Endothelial cell of umbilical vein (primary cell): ENCODE results near the gene PPM1N. TPM values are rescaled to one million over a fixed set of nuclear protein-coding genes. Genes with fewer than 3 reads are reported as not detected.

Experiments
- BruUV-seq: library from RNA; stranded (reverse); fragments of 400-500 nt; replicated peaks from 2 replicates; lab custom pipeline; 2021; lab: Mats Ljungman, UMichigan
- CTCF ChIA-PET: fragments of 300-600, 350-600 bp; sonication (Branson Sonifier 250); formaldehyde crosslinking; loops from one replicate; lab custom pipeline; 2021; ENCODE audit warnings: antibody characterized with exemption, inconsistent platforms; lab: Charles Lee
- POLR2A ChIA-PET: fragments of 300-600, 350-600 bp; sonication (Branson Sonifier 250); formaldehyde crosslinking; loops from one replicate; lab custom pipeline; 2021; ENCODE audit warnings: antibody characterized with exemption, inconsistent platforms; lab: Charles Lee
- DNase-seq: peaks from one replicate; pipeline ENCODE4 v3.0.0-alpha.2; 2011; ENCODE audit warnings: low read depth, low spot score
- FAIRE-seq: peaks from 2 replicates; lab custom pipeline; 2011; peaks lifted over from hg19 to GRCh38; lab: Jason Lieb, UNC
- H2AFZ ChIP-seq: 2 replicates; pipeline ENCODE4 v1.6.0; 2012; ENCODE audit warnings: low read depth, low read length, control low read depth, inconsistent platforms
- H3K27ac ChIP-seq: 2 replicates; pipeline ENCODE4 v1.5.1; 2011; ENCODE audit warnings: low read depth, mild to moderate bottlenecking, control low read depth, low read length, moderate library complexity; ENCODE audit not compliant: insufficient read depth
- H3K27me3 ChIP-seq, 2 experiments: 2 replicates each; pipeline versions ENCODE4 v1.6.0 to v1.6.1; 2011; ENCODE audit warnings: low read length in 2 of 2, mixed read lengths in 1 of 2; ENCODE audit not compliant: control insufficient read depth in 2 of 2, insufficient read depth in 2 of 2
- H3K36me3 ChIP-seq, 2 experiments: 2 replicates in 1 of 2; 3 replicates in 1 of 2; pipeline ENCODE4 v1.5.1; 2011; ENCODE audit warnings: low read length in 2 of 2, mild to moderate bottlenecking in 1 of 2, moderate library complexity in 1 of 2; ENCODE audit not compliant: control insufficient read depth in 2 of 2, insufficient read depth in 2 of 2; ENCODE audit errors: extremely low read depth in 1 of 2
- H3K4me1 ChIP-seq: 3 replicates; pipeline ENCODE4 v1.5.1; 2011; ENCODE audit warnings: mild to moderate bottlenecking, low read length; ENCODE audit not compliant: control insufficient read depth, insufficient read depth; ENCODE audit errors: extremely low read depth
- H3K4me2 ChIP-seq: 2 replicates; pipeline ENCODE4 v1.6.1; 2011; ENCODE audit warnings: low read length, control low read depth, mixed read lengths; ENCODE audit not compliant: insufficient read depth
- H3K4me3 ChIP-seq, 3 experiments: fragments of 200-600 bp in 1 of 3; sonication (generic), shearing (Covaris generic) in 1 of 3; replicated peaks in 1 of 3; 2 replicates each; pipeline ENCODE4 v1.5.1; 2011 to 2016; ENCODE audit warnings: control low read depth in 3 of 3, low read length in 3 of 3, mild to moderate bottlenecking in 2 of 3, inconsistent platforms in 1 of 3, low read depth in 1 of 3, moderate library complexity in 1 of 3; ENCODE audit not compliant: insufficient read depth in 1 of 3
- H3K79me2 ChIP-seq: 2 replicates; pipeline ENCODE4 v1.6.0; 2012; ENCODE audit warnings: low read length, inconsistent platforms; ENCODE audit not compliant: control insufficient read depth, insufficient read depth
- H3K9ac ChIP-seq: replicated peaks from 2 replicates; pipeline ENCODE3; 2011; ENCODE audit warnings: low read length, control low read depth; ENCODE audit not compliant: insufficient read depth; ENCODE audit errors: extremely low read depth
- H3K9me1 ChIP-seq: replicated peaks from 3 replicates; pipeline ENCODE4 v1.6.0; 2011; ENCODE audit warnings: mild to moderate bottlenecking, low read length; ENCODE audit not compliant: control insufficient read depth, insufficient read depth; ENCODE audit errors: extremely low read depth
- H3K9me3 ChIP-seq: replicated peaks from 2 replicates; pipeline ENCODE4 v1.5.1; 2012; ENCODE audit warnings: low read length, inconsistent platforms; ENCODE audit not compliant: control insufficient read depth, insufficient read depth
- H4K20me1 ChIP-seq: replicated peaks from 2 replicates; pipeline ENCODE3; 2011; ENCODE audit warnings: mild to moderate bottlenecking, low read length; ENCODE audit not compliant: control insufficient read depth, insufficient read depth; ENCODE audit errors: extremely low read depth
- CTCF ChIP-seq, 2 donors: IDR thresholded peaks; 1 replicate in 1 of 2; 2 replicates in 1 of 2; pipeline ENCODE4 v1.5.1; 2011; ENCODE audit warnings: low read length in 2 of 2, mild to moderate bottlenecking in 2 of 2, moderate library complexity in 2 of 2, control low read depth in 1 of 2, inconsistent platforms in 1 of 2, low read depth in 1 of 2; ENCODE audit not compliant: insufficient read depth in 1 of 2; ENCODE audit errors: extremely low read depth in 1 of 2
- EZH2 ChIP-seq: IDR thresholded peaks from 2 replicates; pipeline ENCODE4 v1.6.1; 2012; ENCODE audit warnings: borderline replicate concordance, low read depth, mild to moderate bottlenecking, moderate library complexity, low read length, inconsistent platforms; ENCODE audit not compliant: severe bottlenecking
- FOS ChIP-seq: IDR thresholded peaks from 2 replicates; pipeline ENCODE4 v1.6.1; 2011; ENCODE audit warnings: mild to moderate bottlenecking, low read length, moderate library complexity, borderline replicate concordance; ENCODE audit not compliant: insufficient read depth
- GATA2 ChIP-seq: IDR thresholded peaks from 2 replicates; pipeline ENCODE4 v1.7.0; 2011; ENCODE audit warnings: low read depth, mild to moderate bottlenecking, moderate library complexity, mixed read lengths, low read length; ENCODE audit not compliant: insufficient read length, insufficient read depth
- JUN ChIP-seq: IDR thresholded peaks from 2 replicates; pipeline ENCODE4 v1.6.1; 2011; ENCODE audit warnings: borderline replicate concordance, low read depth; ENCODE audit not compliant: insufficient read length, insufficient read depth
- MAX ChIP-seq: IDR thresholded peaks from 2 replicates; pipeline ENCODE4 v1.6.1; 2011; ENCODE audit not compliant: insufficient read depth, insufficient read length
- MYC ChIP-seq: IDR thresholded peaks from one replicate; pipeline ENCODE4 v1.6.1; 2011; ENCODE audit warnings: mild to moderate bottlenecking, low read depth, low read length
- POLR2A ChIP-seq: IDR thresholded peaks from 2 replicates; pipeline ENCODE4 v1.6.1; 2012; ENCODE audit warnings: low read depth, mild to moderate bottlenecking, control low read depth, low read length
- POLR2AphosphoS5 ChIP-seq: IDR thresholded peaks from 2 replicates; pipeline ENCODE4 v1.6.1; 2012; ENCODE audit warnings: low read depth, mild to moderate bottlenecking, control low read depth, low read length, moderate library complexity; ENCODE audit not compliant: insufficient read depth
- dilution Hi-C: fragments of 300-500 bp; cut with MboI; formaldehyde crosslinking; loops from one replicate; pipeline ENCODE4 v1.15.0; 2019; ENCODE audit warnings: low sequenced_read_pairs; ENCODE audit not compliant: extremely low pct_ligation_motif_present
- intact Hi-C: fragments of 100-400 bp; cut with micrococcal nuclease; formaldehyde crosslinking; loops from one replicate; pipeline ENCODE4 v1.10.0; 2022
- polyA plus RNA-seq, 4 experiments: library from polyadenylated mRNA; depleted of rRNA in 3 of 4; stranded (reverse) in 3 of 4; unstranded in 1 of 4; fragments of >200 nt; gene quantifications; 2 replicates each; pipeline versions ENCODE4 v1.2.1 to v1.2.3, GENCODE V29; 2011 to 2012; ENCODE audit warnings: missing spikeins in 1 of 4
- total RNA-seq: library from RNA; stranded (reverse); gene quantifications from 2 replicates; pipeline ENCODE4 v1.2.3, GENCODE V29; 2021

PPM1N gene
- total and polyA plus RNA-seq, 2 donors (not counting 3 experiments of a cell fraction or from before 2014, with no cell fraction given) = 0.40 to 0.48 TPM

GRCh38 chr19:45515081-45515624, 16.9 kb downstream of the PPM1N start:
- FAIRE-seq = peak; percentile 18
- intact Hi-C loops (no loop called here), dilution Hi-C loops (no loop called here)
- Histone ChIP-seq H3K9ac (no peak overlapping the region), H3K9me3 (no peaks in the 10 kb centered on the region), H3K4me2 (no peak overlapping the region), H3K27me3 (no peaks in the 10 kb centered on the region), H3K4me3 (no peak overlapping the region), H3K27ac (peak overlapping the region; percentile 23), H4K20me1 (no peaks in the 10 kb centered on the region), H3K9me1 (no peaks in the 10 kb centered on the region), H3K36me3 (peaks cover 9 to 10% of the 10 kb centered on the region in 2 experiments), H3K79me2 (peaks cover 72% of the 10 kb centered on the region), H2AFZ (no peak overlapping the region), H3K4me1 (peaks cover 24% of the 10 kb centered on the region)
- CTCF ChIA-PET = interaction anchor here (0.8 to 2.3 kb wide), 4 partner anchors 43 to 127 kb away, joined by 3 to 13 read pairs (median 5); no protein-coding TSS in a partner anchor
- POLR2A ChIA-PET = no interaction called here
- TF ChIP-seq MYC = no peak
- no peak for TF ChIP-seq MAX
- no peak for TF ChIP-seq POLR2AphosphoS5
- no peak for DNase-seq
- BruUV-seq = no TSS peak

- dilution Hi-C loops = no loop called here
- POLR2A ChIA-PET = no interaction called here
Observed at GRCh38 chr19:45515807-45516401, 17.7 kb downstream of the PPM1N start.

More at GRCh38 chr19:45515807-45516401, 17.7 kb downstream of the PPM1N start:
- Histone ChIP-seq H3K27ac (no peak overlapping the region), H2AFZ (no peak overlapping the region), H4K20me1 (no peaks in the 10 kb centered on the region), H3K27me3 (no peaks in the 10 kb centered on the region), H3K79me2 (peaks cover 64% of the 10 kb centered on the region), H3K4me2 (no peak overlapping the region), H3K4me1 (peaks cover 24% of the 10 kb centered on the region), H3K36me3 (peaks cover 11 to 15% of the 10 kb centered on the region in 2 experiments), H3K9ac (no peak overlapping the region), H3K4me3 (no peak overlapping the region), H3K9me3 (no peaks in the 10 kb centered on the region), H3K9me1 (no peaks in the 10 kb centered on the region)
- FAIRE-seq = no peak
- CTCF ChIA-PET = interaction anchor here (0.8 to 2.3 kb wide), 5 partner anchors 30 to 127 kb away, joined by 3 to 13 read pairs (median 4); no protein-coding TSS in a partner anchor
- DNase-seq = no peak
- intact Hi-C loops = no loop called here
- TF ChIP-seq FOS = no peak
- no peak for TF ChIP-seq GATA2
- TF ChIP-seq POLR2AphosphoS5 = no peak
- TF ChIP-seq EZH2 = no peak
- no peak for TF ChIP-seq MAX
- TF ChIP-seq JUN = no peak
- no peak for TF ChIP-seq CTCF (IDR thresholded peaks at IDR 0.05; ENCODE audit: extremely low read depth in 1 of 2, insufficient read depth in 1 of 2, low read depth in 1 of 2, low read length in 2 of 2)
- no peak for TF ChIP-seq MYC
- TF ChIP-seq POLR2A = no peak
- BruUV-seq = no TSS peak
